Ovary (tissue), 9 donors: ENCODE measurements around the gene TTLL11. TPM values are rescaled to one million over a fixed set of nuclear protein-coding genes. Genes with fewer than 3 reads are reported as not detected.

ENCODE experiments used
- DNase-seq, 5 donors: peaks; one replicate each; pipeline ENCODE4 v3.0.0-alpha.2; 2019 to 2020
- H3K27ac ChIP-seq, 2 donors: fragments of 200-600 bp; one replicate each; pipeline versions ENCODE4 v1.5.1 to v1.8.0; 2019 to 2022
- H3K27me3 ChIP-seq: fragments of 200-600 bp; one replicate; pipeline ENCODE4 v1.8.0; 2022
- H3K36me3 ChIP-seq: fragments of 200-600 bp; sonication (generic); one replicate; pipeline ENCODE4 v1.5.1; 2019
- H3K4me1 ChIP-seq: one replicate; pipeline ENCODE4 v1.8.1; 2013; ENCODE audit warnings: mild to moderate bottlenecking, moderate library complexity; ENCODE audit not compliant: insufficient read depth
- H3K4me3 ChIP-seq: fragments of 200-600 bp; sonication (generic); one replicate; pipeline ENCODE4 v1.5.1; 2017
- H3K9me3 ChIP-seq, 2 donors: fragments of 200-600 bp in 1 of 2; sonication (generic) in 1 of 2; one replicate each; pipeline versions ENCODE4 v1.5.1 to v1.8.1; 2013 to 2019; ENCODE audit warnings: mild to moderate bottlenecking in 1 of 2, moderate library complexity in 1 of 2
- CTCF ChIP-seq, 3 donors: fragments of 450-650 bp in 2 of 3; fragments of 200-600 bp in 1 of 3; IDR thresholded peaks; one replicate each; pipeline versions ENCODE4 v1.5.1 to v1.8.0; 2016 to 2022; ENCODE audit warnings: antibody characterized with exemption in 3 of 3, mild to moderate bottlenecking in 1 of 3
- EP300 ChIP-seq: sonication (generic); formaldehyde crosslinking; IDR thresholded peaks from one replicate; pipeline ENCODE4 v1.6.1; 2017; ENCODE audit warnings: antibody characterized with exemption
- POLR2A ChIP-seq: fragments of 450-650 bp; IDR thresholded peaks from one replicate; pipeline ENCODE4 v1.6.1; 2017; ENCODE audit warnings: antibody characterized with exemption, mild to moderate bottlenecking, moderate library complexity
- WGBS, 3 donors: extraction: QIAGEN DNeasy Blood & Tissue Kit in 1 of 3; methylation state at CpG; one replicate each; pipeline versions ENCODE4 v1.1.5 to v1.1.7; 2013 to 2017; 5-methylcytosine and 5-hydroxymethylcytosine counted together
- intact Hi-C, 4 donors: fragments of 100-400 bp; cut with DNase I; formaldehyde crosslinking; loops; one replicate each; pipeline versions ENCODE4 v1.11.0 to v1.15.1; 2022 to 2023
- polyA plus RNA-seq, 2 donors: library from polyadenylated mRNA; stranded (reverse); fragments of 200-250 nt in 1 of 2; fragments of 350-450 nt in 1 of 2; fragmentation: Illumina TruSeq in 1 of 2; extraction: RNeasy Lipid Tissue Mini Kit (QIAGEN cat#74804) in 1 of 2; gene quantifications; one replicate each; pipeline ENCODE4 v1.2.3, GENCODE V29; 2013 to 2014
- total RNA-seq, 7 donors: library from RNA; depleted of rRNA in 2 of 7; stranded (reverse); fragments of >200 nt in 2 of 7; fragmentation: NEBNext Ultra II Directional in 3 of 7; extraction: Animal tissue kit (Norgen Biotek cat#: 25700) in 3 of 7; gene quantifications; one replicate each; pipeline versions ENCODE4 v1.1.0 to v1.2.4, GENCODE V29; 2016 to 2023
- donor health status: DM: no; HTN: no; CAD: no; lungs with moderate emphysema.
- donor health status: DM: no; HTN: no; CAD: no.
- donor health status: Bipolar disorder and iron deficiency.
- donor health status: DM: yes; HTN: yes; CAD: no.
- donor health status: DM: no; HTN: no; CAD: no.
- donor health status: DM: yes; HTN: yes; CAD: no.

The TTLL11 gene
- total and polyA plus RNA-seq, 9 donors: 6.1 to 13.5 (median 9.2) TPM

GRCh38 chr9:122065923-122066629, 27.0 kb downstream of the TTLL11 start:
- DNase-seq: no peak
- Histone ChIP-seq H3K9me3 (no peaks in the 10 kb centered on the region), H3K27ac (no peak overlapping the region), H3K27me3 (no peaks in the 10 kb centered on the region), H3K4me1 (no peaks in the 10 kb centered on the region), H3K4me3 (no peak overlapping the region), H3K36me3 (no peaks in the 10 kb centered on the region)
- no peak for TF ChIP-seq CTCF (IDR thresholded peaks at IDR 0.05)
- TF ChIP-seq POLR2A: no peak
- no peak for TF ChIP-seq EP300
- intact Hi-C loops: no loop called here
- 43 to 46% (median 46%) methylated on average over 2 of the region's 2 CpGs for WGBS, 3 donors

- intact Hi-C loops: no loop called here
- Histone ChIP-seq H3K4me3 (no peak overlapping the region), H3K9me3 (no peaks in the 10 kb centered on the region), H3K27me3 (no peaks in the 10 kb centered on the region), H3K4me1 (no peaks in the 10 kb centered on the region), H3K36me3 (no peaks in the 10 kb centered on the region), H3K27ac (no peak overlapping the region)
- TF ChIP-seq POLR2A (no peak), CTCF (IDR thresholded peaks at IDR 0.05) (no peak), EP300 (no peak)
- no peak for DNase-seq
- WGBS, 3 donors: 88 to 93% (median 92%) methylated on average over 4 of the region's 4 CpGs
Observed at GRCh38 chr9:122060481-122060880, 32.6 kb downstream of the TTLL11 start.

- 85 to 95% (median 95%) methylated on average over 1 of the region's 1 CpG for WGBS, 3 donors
- intact Hi-C loops: no loop called here
- Histone ChIP-seq H3K9me3 (no peaks in the 10 kb centered on the region), H3K27me3 (no peaks in the 10 kb centered on the region), H3K4me1 (no peaks in the 10 kb centered on the region), H3K27ac (no peak overlapping the region), H3K4me3 (no peak overlapping the region), H3K36me3 (no peaks in the 10 kb centered on the region)
- DNase-seq: no peak
- TF ChIP-seq EP300 (no peak), CTCF (IDR thresholded peaks at IDR 0.05) (no peak), POLR2A (no peak)
Observed at GRCh38 chr9:122059955-122060324, 33.2 kb downstream of the TTLL11 start.

- no peaks in the 10 kb centered on the region for H3K4me1 ChIP-seq
- TF ChIP-seq POLR2A: no peak
- TF ChIP-seq CTCF (IDR thresholded peaks at IDR 0.05): no peak
- no peak for TF ChIP-seq EP300
- H3K36me3 ChIP-seq: no peaks in the 10 kb centered on the region
- no peaks in the 10 kb centered on the region for H3K9me3 ChIP-seq
- H3K4me3 ChIP-seq: no peak overlapping the region
- no peaks in the 10 kb centered on the region for H3K27me3 ChIP-seq
- WGBS, 3 donors: 90 to 91% (median 91%) methylated on average over 9 of the region's 9 CpGs
- intact Hi-C loops: no loop called here
- H3K27ac ChIP-seq: no peak overlapping the region
- no peak for DNase-seq
Observed at GRCh38 chr9:122059214-122059954, 33.7 kb downstream of the TTLL11 start.
